OCI-LY7 (cell line): ENCODE measurements around the gene PTRHD1. TPM values are rescaled to one million over a fixed set of nuclear protein-coding genes. Genes with fewer than 3 reads are reported as not detected.
A peak's percentile ranks its signal among the peaks of the same experiment; 100 is the strongest.

Experiments
- BruUV-seq: library from RNA; stranded (reverse); fragments of 400-500 nt; replicated peaks from 2 replicates; lab custom pipeline; 2021; lab: Mats Ljungman, UMichigan
- CTCF ChIA-PET: fragments of 300-600 bp; sonication (Branson Sonifier 250); formaldehyde crosslinking; loops from one replicate; lab custom pipeline; 2022; ENCODE audit warnings: antibody characterized with exemption; ENCODE audit not compliant: unreplicated experiment; lab: Charles Lee
- POLR2A ChIA-PET: fragments of 300-600 bp; sonication (Branson Sonifier 250); formaldehyde crosslinking; loops from one replicate; lab custom pipeline; 2022; ENCODE audit warnings: antibody characterized with exemption; lab: Charles Lee
- DNase-seq: peaks from one replicate; pipeline ENCODE4 v3.0.0-alpha.2; 2015; ENCODE audit warnings: low spot score
- H2AFZ ChIP-seq: fragments of 200-600 bp; sonication (generic), shearing (Covaris generic); 2 replicates; pipeline ENCODE4 v1.6.1; 2014; ENCODE audit warnings: mild to moderate bottlenecking, antibody characterized with exemption, low read length, moderate library complexity
- H3K27ac ChIP-seq: fragments of 200-600 bp; sonication (generic); 2 replicates; pipeline ENCODE4 v1.5.1; 2014; ENCODE audit warnings: mixed run types, low read depth, mild to moderate bottlenecking, moderate library complexity, low read length, inconsistent platforms; ENCODE audit not compliant: poor library complexity, severe bottlenecking
- H3K36me3 ChIP-seq: fragments of 200-600 bp; sonication (generic); 2 replicates; pipeline ENCODE4 v1.6.1; 2014; ENCODE audit warnings: mild to moderate bottlenecking, antibody characterized with exemption, low read length, moderate library complexity, mixed read lengths; ENCODE audit not compliant: insufficient read depth
- H3K4me1 ChIP-seq: fragments of 200-600 bp; sonication (generic); 2 replicates; pipeline ENCODE4 v1.5.1; 2014; ENCODE audit warnings: mild to moderate bottlenecking, low read length; ENCODE audit not compliant: insufficient read depth, poor library complexity, severe bottlenecking
- H3K4me2 ChIP-seq: fragments of 200-600 bp; sonication (generic); 2 replicates; pipeline ENCODE4 v1.6.1; 2014; ENCODE audit warnings: mild to moderate bottlenecking, low read length
- H3K4me3 ChIP-seq: fragments of 200-600 bp; sonication (generic); 2 replicates; pipeline ENCODE4 v1.5.1; 2014; ENCODE audit warnings: mild to moderate bottlenecking, low read depth, low read length; ENCODE audit not compliant: poor library complexity, severe bottlenecking
- H3K79me2 ChIP-seq: fragments of 200-600 bp; sonication (generic); 2 replicates; pipeline ENCODE4 v1.6.1; 2016; ENCODE audit warnings: low read depth, mild to moderate bottlenecking, low read length, moderate library complexity, mixed read lengths; ENCODE audit not compliant: insufficient read depth
- H3K9me2 ChIP-seq: fragments of 200-600 bp; sonication (generic); 2 replicates; pipeline ENCODE4 v1.6.1; 2016; ENCODE audit warnings: mild to moderate bottlenecking, low read length, mixed read lengths; ENCODE audit not compliant: insufficient read depth
- H3K9me3 ChIP-seq: fragments of 200-600 bp; sonication (generic); 2 replicates; pipeline ENCODE4 v1.6.1; 2014; ENCODE audit warnings: mild to moderate bottlenecking, mixed run types, low read length, mixed read lengths
- H4K20me1 ChIP-seq: fragments of 200-600 bp; sonication (generic); 2 replicates; pipeline ENCODE4 v1.6.1; 2014; ENCODE audit warnings: mild to moderate bottlenecking, antibody characterized with exemption, low read length, moderate library complexity, mixed read lengths; ENCODE audit not compliant: insufficient read depth
- EZH2phosphoT487 ChIP-seq: fragments of 200-600 bp; sonication (generic); IDR thresholded peaks from 2 replicates; pipeline ENCODE4 v1.6.1; 2018; ENCODE audit warnings: low read depth, borderline replicate concordance, mild to moderate bottlenecking, mixed run types, antibody characterized with exemption, low read length, moderate library complexity, mixed read lengths
- intact Hi-C: fragments of 100-400 bp; cut with micrococcal nuclease; formaldehyde crosslinking; loops from one replicate; pipeline ENCODE4 v1.10.0; 2022; ENCODE audit not compliant: unreplicated experiment
- total RNA-seq, 2 experiments: library from RNA; depleted of rRNA in 1 of 2; stranded (reverse); fragments of >200 nt in 1 of 2; shearing (Covaris generic) in 1 of 2; gene quantifications; 2 replicates each; pipeline ENCODE4 v1.2.3, GENCODE V29; 2014 to 2022
- TF ChIP-seq, protein P1 (sequence below): fragments of 200-600 bp; sonication (generic); conservative IDR thresholded peaks from 2 replicates; pipeline ENCODE4 v1.5.1; 2014; ENCODE audit warnings: mild to moderate bottlenecking, antibody characterized with exemption, low read length, moderate library complexity, mixed read lengths

PTRHD1 gene
- total RNA-seq, 2 experiments from 2014 or later: 43.9 to 55.0 TPM

DNA sequence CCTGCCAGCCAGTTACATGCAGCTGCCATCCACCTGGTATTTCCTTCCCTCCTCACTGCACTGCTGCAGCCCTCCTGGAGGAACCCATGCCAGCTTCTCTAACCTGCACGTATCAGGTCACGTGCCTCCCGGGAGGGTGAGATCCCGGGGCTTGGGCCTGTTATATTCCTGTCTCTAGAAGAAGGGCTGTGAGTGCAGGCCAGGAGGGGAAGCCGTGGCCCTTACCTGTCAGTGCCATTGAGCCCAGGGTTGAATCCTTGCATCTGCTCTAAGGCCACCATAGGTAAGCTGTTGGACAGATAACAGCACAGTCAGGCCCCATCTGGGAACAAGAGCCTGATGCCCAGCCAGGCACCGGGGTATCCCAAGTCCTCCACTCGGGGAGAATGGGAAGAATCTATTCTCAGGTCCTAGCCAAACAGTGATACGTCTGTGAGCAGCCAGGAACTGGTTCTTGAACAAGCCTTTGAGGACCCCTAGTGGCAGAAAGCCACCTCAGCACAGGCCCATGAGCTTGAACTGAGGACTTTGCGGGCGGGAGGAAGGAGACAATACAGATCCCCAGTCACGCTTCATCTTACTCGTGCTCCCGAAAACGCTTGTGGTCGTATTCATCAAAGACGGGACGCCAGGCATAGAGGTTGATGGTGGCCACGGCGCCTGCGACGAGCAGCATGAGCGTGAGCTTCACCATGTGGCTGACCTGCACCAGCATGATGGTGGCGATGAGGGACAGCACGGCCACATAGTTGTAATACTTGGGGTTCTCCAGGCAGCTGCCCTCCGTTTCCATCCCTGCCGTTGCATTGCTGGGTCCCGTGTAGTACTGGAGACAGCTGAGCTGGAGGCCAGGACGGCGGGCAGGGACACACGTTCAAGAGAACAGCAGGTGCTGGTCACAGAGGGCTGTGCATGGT lies 34.4 kb upstream of the PTRHD1 start:
- POLR2A ChIA-PET: interaction anchor here (0.7 kb wide), 1 partner anchor 17 kb away, joined by 3 read pairs; no protein-coding TSS in a partner anchor
- H3K4me3 ChIP-seq: no peak overlapping the region
- peaks cover 20% of the 10 kb centered on the region for H3K4me1 ChIP-seq
- intact Hi-C loops: loop anchor here (1.0 to 5.0 kb wide), 3 partner anchors 300 to 417 kb away; partner anchors contain the start of gene NCOA1
- H4K20me1 ChIP-seq: no peaks in the 10 kb centered on the region
- no peaks in the 10 kb centered on the region for H3K9me2 ChIP-seq
- no TSS peak for BruUV-seq
- H3K27ac ChIP-seq: peak overlapping the region; percentile 14
- peak; percentile 87 for DNase-seq
- CTCF ChIA-PET: interaction anchor here (1.0 to 1.6 kb wide), 3 partner anchors 214 to 417 kb away, joined by 3 to 4 read pairs (median 4); no protein-coding TSS in a partner anchor
- no peaks in the 10 kb centered on the region for H3K79me2 ChIP-seq
- no peak overlapping the region for H2AFZ ChIP-seq
- no peak for TF ChIP-seq EZH2phosphoT487
- TF ChIP-seq, protein P1, sequence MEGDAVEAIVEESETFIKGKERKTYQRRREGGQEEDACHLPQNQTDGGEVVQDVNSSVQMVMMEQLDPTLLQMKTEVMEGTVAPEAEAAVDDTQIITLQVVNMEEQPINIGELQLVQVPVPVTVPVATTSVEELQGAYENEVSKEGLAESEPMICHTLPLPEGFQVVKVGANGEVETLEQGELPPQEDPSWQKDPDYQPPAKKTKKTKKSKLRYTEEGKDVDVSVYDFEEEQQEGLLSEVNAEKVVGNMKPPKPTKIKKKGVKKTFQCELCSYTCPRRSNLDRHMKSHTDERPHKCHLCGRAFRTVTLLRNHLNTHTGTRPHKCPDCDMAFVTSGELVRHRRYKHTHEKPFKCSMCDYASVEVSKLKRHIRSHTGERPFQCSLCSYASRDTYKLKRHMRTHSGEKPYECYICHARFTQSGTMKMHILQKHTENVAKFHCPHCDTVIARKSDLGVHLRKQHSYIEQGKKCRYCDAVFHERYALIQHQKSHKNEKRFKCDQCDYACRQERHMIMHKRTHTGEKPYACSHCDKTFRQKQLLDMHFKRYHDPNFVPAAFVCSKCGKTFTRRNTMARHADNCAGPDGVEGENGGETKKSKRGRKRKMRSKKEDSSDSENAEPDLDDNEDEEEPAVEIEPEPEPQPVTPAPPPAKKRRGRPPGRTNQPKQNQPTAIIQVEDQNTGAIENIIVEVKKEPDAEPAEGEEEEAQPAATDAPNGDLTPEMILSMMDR: peak; percentile 91
- no peaks in the 10 kb centered on the region for H3K9me3 ChIP-seq
- peaks cover 58% of the 10 kb centered on the region for H3K36me3 ChIP-seq
- peak overlapping the region; percentile 15; the same call in 1 of the 2 replicates for H3K4me2 ChIP-seq

DNA sequence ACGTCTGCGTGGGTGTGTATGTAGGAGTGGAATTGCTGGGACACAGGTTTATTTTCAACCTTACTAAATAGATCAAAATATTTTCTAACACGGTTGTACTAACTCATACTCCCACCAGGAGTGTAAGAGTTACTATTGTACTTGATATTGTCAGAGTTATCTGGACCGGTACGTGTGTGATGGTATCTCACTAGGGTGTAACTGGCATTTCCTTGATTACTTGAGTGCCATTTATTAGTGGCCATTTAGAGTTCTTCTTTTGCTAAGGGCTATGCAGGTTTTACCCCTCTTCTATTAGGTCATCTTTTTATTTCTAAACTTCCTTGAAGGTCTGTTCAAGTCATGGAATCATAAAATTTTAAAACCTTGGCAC lies 33.6 kb upstream of the PTRHD1 start:
- peaks cover 20% of the 10 kb centered on the region for H3K4me1 ChIP-seq
- no peaks in the 10 kb centered on the region for H3K9me3 ChIP-seq
- no peaks in the 10 kb centered on the region for H3K79me2 ChIP-seq
- intact Hi-C loops: loop anchor here (1.0 to 5.0 kb wide), 4 partner anchors 213 to 416 kb away; partner anchors contain the start of gene NCOA1
- peaks cover 67% of the 10 kb centered on the region for H3K36me3 ChIP-seq
- H3K4me3 ChIP-seq: no peak overlapping the region
- TF ChIP-seq, protein P1: no peak
- no peak for TF ChIP-seq EZH2phosphoT487
- H4K20me1 ChIP-seq: no peaks in the 10 kb centered on the region
- no TSS peak for BruUV-seq
- H2AFZ ChIP-seq: no peak overlapping the region
- ChIA-PET CTCF (interaction anchor here (1.6 kb wide), 1 partner anchor 303 kb away, joined by 3 read pairs; no protein-coding TSS in a partner anchor), POLR2A (interaction anchor here (0.6 to 0.7 kb wide), 2 partner anchors 16 to 372 kb away, joined by 3 read pairs; no protein-coding TSS in a partner anchor)
- DNase-seq: no peak
- H3K27ac ChIP-seq: peak overlapping the region; percentile 14
- no peaks in the 10 kb centered on the region for H3K9me2 ChIP-seq
- H3K4me2 ChIP-seq: peak overlapping the region; percentile 31; the same call in 1 of the 2 replicates
